ENCODE measurements around the gene CYP3A7.
"Not testable (repeated sequence)": the region's sequence is repeated elsewhere in the genome, so short reads cannot be mapped to it uniquely, and the experiment has no call there.

Gene CYP3A7

GRCh38 chr7:99668541-99668940 lies 66.5 kb downstream of the CYP3A7 start:
- DNase-seq (ENCODE audit: low read depth in 2 of 2), result no peak

GRCh38 chr7:99667179-99667578 lies 67.8 kb downstream of the CYP3A7 start:
- DNase-seq (ENCODE audit: low read depth in 2 of 2), result no peak

- no peak for DNase-seq (ENCODE audit: low read depth in 2 of 2)
These were observed 69.0 kb downstream of the CYP3A7 start for GRCh38 chr7:99666013-99666395.

- no peak for DNase-seq (ENCODE audit: low read depth in 2 of 2)
These were observed 69.5 kb downstream of the CYP3A7 start for GRCh38 chr7:99665312-99666012.

- DNase-seq (ENCODE audit: low read depth in 2 of 2), result not testable (repeated sequence)
These were observed 77.1 kb downstream of the CYP3A7 start for GRCh38 chr7:99657879-99658278.

All from stimulated activated CD8-positive, alpha-beta memory T cell treated with anti-CD3 and anti-CD28 coated beads, Interleukin-15, amount 100 ng/mL, for 48 hours (primary cell).